H9 (cell line): ENCODE data around the gene RASGRF2. TPM values are rescaled to one million over a fixed set of nuclear protein-coding genes. Genes with fewer than 3 reads are reported as not detected.

ENCODE experiments used
- DNase-seq: peaks from one replicate; pipeline ENCODE4 v3.0.0-alpha.2; 2017
- H2AFZ ChIP-seq: one replicate; pipeline ENCODE4 v1.6.1; 2013; ENCODE audit warnings: mild to moderate bottlenecking, low read length, control low read depth, moderate library complexity
- H2AK5ac ChIP-seq: 2 replicates; pipeline ENCODE4 v1.6.1; 2013; ENCODE audit warnings: low read length, control low read depth, mixed read lengths; ENCODE audit not compliant: insufficient read length
- H2BK120ac ChIP-seq: one replicate; pipeline ENCODE4 v1.6.1; 2013; ENCODE audit warnings: low read depth, mild to moderate bottlenecking, low read length, control low read depth, inconsistent platforms; ENCODE audit not compliant: poor library complexity, severe bottlenecking
- H2BK12ac ChIP-seq: 2 replicates; pipeline ENCODE4 v1.6.1; 2013; ENCODE audit warnings: low read length, control low read depth, mixed read lengths, low read depth; ENCODE audit not compliant: insufficient read length
- H2BK15ac ChIP-seq: 2 replicates; pipeline ENCODE4 v1.6.1; 2013; ENCODE audit warnings: low read depth, low read length, control low read depth
- H2BK20ac ChIP-seq: one replicate; pipeline ENCODE4 v1.6.1; 2013; ENCODE audit warnings: low read depth, mild to moderate bottlenecking, low read length, control low read depth, inconsistent platforms; ENCODE audit not compliant: poor library complexity, severe bottlenecking
- H2BK5ac ChIP-seq: 2 replicates; pipeline ENCODE4 v1.6.1; 2013; ENCODE audit warnings: low read length, control low read depth, mixed read lengths; ENCODE audit not compliant: insufficient read length
- H3K14ac ChIP-seq: 2 replicates; pipeline ENCODE4 v1.6.1; 2013; ENCODE audit warnings: low read length, control low read depth; ENCODE audit not compliant: insufficient read depth
- H3K18ac ChIP-seq: 2 replicates; pipeline ENCODE4 v1.6.1; 2013; ENCODE audit warnings: low read depth, mild to moderate bottlenecking, mixed read lengths, low read length, control low read depth; ENCODE audit not compliant: insufficient read length
- H3K23ac ChIP-seq: 2 replicates; pipeline ENCODE4 v1.6.1; 2013; ENCODE audit warnings: low read length, control low read depth, mixed read lengths, low read depth; ENCODE audit not compliant: insufficient read length
- H3K23me2 ChIP-seq: 2 replicates; pipeline ENCODE4 v1.6.1; 2013; ENCODE audit warnings: low read depth, mild to moderate bottlenecking, mixed read lengths, low read length, control low read depth; ENCODE audit not compliant: insufficient read length, poor library complexity, severe bottlenecking
- H3K27ac ChIP-seq: 2 replicates; pipeline ENCODE4 v1.5.1; 2013; ENCODE audit warnings: low read length, control low read depth, mixed read lengths, low read depth; ENCODE audit not compliant: insufficient read length
- H3K27me3 ChIP-seq: 2 replicates; pipeline ENCODE4 v1.6.1; 2013; ENCODE audit warnings: low read length, control low read depth, inconsistent platforms; ENCODE audit not compliant: insufficient read depth
- H3K4ac ChIP-seq: 2 replicates; pipeline ENCODE4 v1.6.1; 2013; ENCODE audit warnings: low read depth, mild to moderate bottlenecking, control low read depth, inconsistent platforms, low read length, moderate library complexity
- H3K4me1 ChIP-seq: 2 replicates; pipeline ENCODE4 v1.6.1; 2013; ENCODE audit warnings: low read length, control low read depth, inconsistent platforms; ENCODE audit not compliant: insufficient read depth
- H3K4me2 ChIP-seq: 2 replicates; pipeline ENCODE4 v1.6.1; 2013; ENCODE audit warnings: low read length, control low read depth, mixed read lengths; ENCODE audit not compliant: insufficient read length, insufficient read depth
- H3K56ac ChIP-seq: 2 replicates; pipeline ENCODE4 v1.6.1; 2013; ENCODE audit warnings: low read depth, mild to moderate bottlenecking, mixed read lengths, low read length, control low read depth; ENCODE audit not compliant: insufficient read length
- H3K79me1 ChIP-seq: 2 replicates; pipeline ENCODE4 v1.6.1; 2013; ENCODE audit warnings: low read depth, mild to moderate bottlenecking, moderate library complexity, low read length, control low read depth, inconsistent platforms; ENCODE audit not compliant: insufficient read depth, poor library complexity, severe bottlenecking
- H3K79me2 ChIP-seq: 2 replicates; pipeline ENCODE4 v1.6.1; 2013; ENCODE audit warnings: low read length, control low read depth, inconsistent platforms; ENCODE audit not compliant: insufficient read depth
- H3K9ac ChIP-seq: 2 replicates; pipeline ENCODE4 v1.6.1; 2013; ENCODE audit warnings: low read length, control low read depth, mixed read lengths; ENCODE audit not compliant: insufficient read length; ENCODE audit errors: extremely low read depth
- H3K9me3 ChIP-seq: one replicate; pipeline ENCODE4 v1.6.1; 2013; ENCODE audit warnings: low read depth, low read length, inconsistent platforms; ENCODE audit not compliant: control insufficient read depth
- H3T11ph ChIP-seq: one replicate; pipeline ENCODE4 v1.6.1; 2013; ENCODE audit warnings: mild to moderate bottlenecking, low read length, control low read depth, inconsistent platforms
- H4K20me1 ChIP-seq: one replicate; pipeline ENCODE4 v1.6.1; 2013; ENCODE audit not compliant: control insufficient read depth, insufficient read length, insufficient read depth
- H4K5ac ChIP-seq: 2 replicates; pipeline ENCODE4 v1.6.1; 2013; ENCODE audit warnings: low read depth, mild to moderate bottlenecking, mixed read lengths, low read length, control low read depth; ENCODE audit not compliant: insufficient read length
- H4K8ac ChIP-seq: replicated peaks from 2 replicates; pipeline ENCODE4 v1.6.1; 2013; ENCODE audit warnings: low read length, control low read depth, mixed read lengths, low read depth; ENCODE audit not compliant: insufficient read length
- H4K91ac ChIP-seq: 2 replicates; pipeline ENCODE4 v1.6.1; 2013; ENCODE audit warnings: low read depth, mild to moderate bottlenecking, moderate library complexity, mixed read lengths, low read length, control low read depth; ENCODE audit not compliant: insufficient read length
- H3K27ac Mint-ChIP-seq, 3 experiments: 2 replicates in 2 of 3; 3 replicates in 1 of 3; pipeline ENCODE4 v1.8.0; 2020 to 2021; ENCODE audit warnings: mixed read lengths in 3 of 3, mild to moderate bottlenecking in 1 of 3, moderate library complexity in 1 of 3
- H3K27me3 Mint-ChIP-seq: 2 replicates; pipeline ENCODE4 v1.8.0; 2021; ENCODE audit warnings: low read depth, mild to moderate bottlenecking, moderate library complexity, mixed read lengths
- H3K36me3 Mint-ChIP-seq, 3 experiments: 2 replicates in 2 of 3; 3 replicates in 1 of 3; pipeline ENCODE4 v1.8.0; 2020 to 2021; ENCODE audit warnings: low read depth in 3 of 3, mixed read lengths in 3 of 3; ENCODE audit not compliant: insufficient read depth in 1 of 3
- H3K4me1 Mint-ChIP-seq, 2 experiments: 2 replicates each; pipeline ENCODE4 v1.8.0; 2020; ENCODE audit warnings: mixed read lengths in 2 of 2
- H3K4me3 Mint-ChIP-seq, 2 experiments: 2 replicates in 1 of 2; 3 replicates in 1 of 2; pipeline ENCODE4 v1.8.0; 2020 to 2021; ENCODE audit warnings: mild to moderate bottlenecking in 2 of 2, mixed read lengths in 2 of 2, moderate library complexity in 1 of 2
- H3K9me3 Mint-ChIP-seq, 2 experiments: 2 replicates in 1 of 2; 3 replicates in 1 of 2; pipeline ENCODE4 v1.8.0; 2020; ENCODE audit warnings: mild to moderate bottlenecking in 2 of 2, mixed read lengths in 2 of 2, moderate library complexity in 1 of 2
- WGBS: extraction: QIAGEN DNeasy Blood & Tissue Kit; methylation state at CpG from one replicate; pipeline ENCODE4 v1.1.7; 2013; ENCODE audit warnings: missing lambda C conversion rate, low lambda C conversion rate, mixed read lengths; ENCODE audit not compliant: insufficient read length; ENCODE audit errors: extremely low coverage; 5-methylcytosine and 5-hydroxymethylcytosine counted together
- total RNA-seq: library from RNA; stranded (reverse); gene quantifications from 2 replicates; pipeline ENCODE4 v1.2.1, GENCODE V29; 2021
- TF ChIP-seq, protein P1 (sequence below): fragments of 200-600 bp; sonication (generic); conservative IDR thresholded peaks from 3 replicates; pipeline ENCODE4 v1.8.0; 2021; ENCODE audit warnings: antibody characterized with exemption, mild to moderate bottlenecking

RASGRF2 gene
- total RNA-seq, 1 experiment from 2014 or later, result 13.5 TPM

DNA sequence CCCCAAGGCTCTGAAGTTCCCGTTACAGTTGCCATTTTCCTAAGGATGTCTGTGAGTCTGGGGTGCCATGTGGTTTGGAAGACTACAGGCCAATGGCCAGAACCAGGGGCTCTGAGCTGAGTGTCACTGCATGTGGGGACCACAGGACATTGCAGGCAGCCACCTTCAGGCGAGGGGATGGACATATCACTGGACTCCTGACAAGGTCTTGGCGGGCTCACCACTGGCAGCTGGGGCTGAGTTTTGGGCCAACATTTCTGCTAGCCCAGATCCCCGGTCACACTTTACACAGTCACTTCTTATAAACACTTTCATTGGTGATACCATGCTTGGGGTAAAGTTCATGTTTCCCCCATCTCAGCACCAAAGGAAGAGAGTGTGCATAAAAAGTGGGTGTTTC is 109.8 kb downstream of the RASGRF2 start:
- Histone ChIP-seq H2BK12ac (no peak overlapping the region), H3K23me2 (no peaks in the 10 kb centered on the region), H3K4me1 (no peaks in the 10 kb centered on the region; the same call in 1 of the 2 replicates), H3K14ac (no peak overlapping the region), H2BK120ac (no peak overlapping the region), H3K79me1 (peaks cover 4% of the 10 kb centered on the region), H3K9me3 (no peaks in the 10 kb centered on the region), H3K9ac (no peak overlapping the region), H3K79me2 (no peaks in the 10 kb centered on the region), H3K27ac (no peak overlapping the region), H2AK5ac (no peak overlapping the region), H3K4me2 (no peak overlapping the region), H4K20me1 (no peaks in the 10 kb centered on the region), H2AFZ (no peak overlapping the region), H3T11ph (no peak overlapping the region), H3K4ac (no peak overlapping the region), H4K5ac (no peak overlapping the region), H2BK20ac (no peak overlapping the region), H2BK15ac (no peak overlapping the region), H3K56ac (no peak overlapping the region), H3K27me3 (no peaks in the 10 kb centered on the region), H4K8ac (no peak overlapping the region), H4K91ac (no peak overlapping the region), H3K18ac (no peak overlapping the region), H2BK5ac (no peak overlapping the region), H3K23ac (no peak overlapping the region)
- no peak for DNase-seq
- peaks cover 7 to 14% (median 8%) of the 10 kb centered on the region in 3 experiments; a peak in 5 of 7 replicates for H3K36me3 Mint-ChIP-seq
- no peak overlapping the region for H3K27ac Mint-ChIP-seq
- no peaks in the 10 kb centered on the region; a peak in 1 of 5 replicates for H3K9me3 Mint-ChIP-seq
- peaks cover 16 to 18% of the 10 kb centered on the region in 2 experiments for H3K4me1 Mint-ChIP-seq
- TF ChIP-seq, protein P1, sequence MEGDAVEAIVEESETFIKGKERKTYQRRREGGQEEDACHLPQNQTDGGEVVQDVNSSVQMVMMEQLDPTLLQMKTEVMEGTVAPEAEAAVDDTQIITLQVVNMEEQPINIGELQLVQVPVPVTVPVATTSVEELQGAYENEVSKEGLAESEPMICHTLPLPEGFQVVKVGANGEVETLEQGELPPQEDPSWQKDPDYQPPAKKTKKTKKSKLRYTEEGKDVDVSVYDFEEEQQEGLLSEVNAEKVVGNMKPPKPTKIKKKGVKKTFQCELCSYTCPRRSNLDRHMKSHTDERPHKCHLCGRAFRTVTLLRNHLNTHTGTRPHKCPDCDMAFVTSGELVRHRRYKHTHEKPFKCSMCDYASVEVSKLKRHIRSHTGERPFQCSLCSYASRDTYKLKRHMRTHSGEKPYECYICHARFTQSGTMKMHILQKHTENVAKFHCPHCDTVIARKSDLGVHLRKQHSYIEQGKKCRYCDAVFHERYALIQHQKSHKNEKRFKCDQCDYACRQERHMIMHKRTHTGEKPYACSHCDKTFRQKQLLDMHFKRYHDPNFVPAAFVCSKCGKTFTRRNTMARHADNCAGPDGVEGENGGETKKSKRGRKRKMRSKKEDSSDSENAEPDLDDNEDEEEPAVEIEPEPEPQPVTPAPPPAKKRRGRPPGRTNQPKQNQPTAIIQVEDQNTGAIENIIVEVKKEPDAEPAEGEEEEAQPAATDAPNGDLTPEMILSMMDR, result no peak
- no peak overlapping the region for H3K4me3 Mint-ChIP-seq
- H3K27me3 Mint-ChIP-seq, result no peaks in the 10 kb centered on the region
- WGBS, result no CpG with 5 or more reads among the region's 4 CpGs
